Skeletal muscle tissue (tissue), 4 donors: ENCODE data around the gene IFNGR2. TPM values are rescaled to one million over a fixed set of nuclear protein-coding genes. Genes with fewer than 3 reads are reported as not detected.
A peak's percentile ranks its signal among the peaks of the same experiment; 100 is the strongest.
"Not testable (repeated sequence)": the region's sequence is repeated elsewhere in the genome, so short reads cannot be mapped to it uniquely, and the experiment has no call there.

Experiments
- H3K27ac ChIP-seq: one replicate; pipeline ENCODE4 v1.7.0; 2013; ENCODE audit warnings: mild to moderate bottlenecking, low read depth, low read length, inconsistent platforms
- H3K27me3 ChIP-seq, 3 donors: one replicate each; pipeline ENCODE4 v1.7.0; 2013; ENCODE audit warnings: low read length in 3 of 3; ENCODE audit not compliant: control insufficient read depth in 3 of 3, insufficient read depth in 3 of 3
- H3K36me3 ChIP-seq, 3 donors: one replicate each; pipeline ENCODE4 v1.7.0; 2013; ENCODE audit warnings: low read length in 3 of 3; ENCODE audit not compliant: control insufficient read depth in 3 of 3, insufficient read depth in 3 of 3
- H3K4me1 ChIP-seq, 3 donors: one replicate each; pipeline ENCODE4 v1.7.0; 2013; ENCODE audit warnings: low read length in 3 of 3, mild to moderate bottlenecking in 3 of 3; ENCODE audit not compliant: control insufficient read depth in 3 of 3, insufficient read depth in 3 of 3
- H3K4me3 ChIP-seq, 3 donors: one replicate each; pipeline ENCODE4 v1.7.0; 2013; ENCODE audit warnings: low read length in 3 of 3
- H3K9ac ChIP-seq, 3 donors: one replicate each; pipeline ENCODE4 v1.7.0; 2013; ENCODE audit warnings: low read length in 3 of 3, mild to moderate bottlenecking in 3 of 3, moderate library complexity in 2 of 3, low read depth in 1 of 3
- H3K9me3 ChIP-seq, 3 donors: one replicate each; pipeline ENCODE4 v1.7.0; 2013; ENCODE audit warnings: low read length in 3 of 3; ENCODE audit not compliant: control insufficient read depth in 3 of 3
- total RNA-seq: library from RNA; depleted of rRNA; stranded (reverse); fragments of >200 nt; gene quantifications from one replicate; pipeline ENCODE4 v1.2.3, GENCODE V29; 2014
- donor health status: Osteomylitis.

IFNGR2 gene
- total RNA-seq, 1 donor from 2014 or later = 43.8 TPM

GRCh38 chr21:33374450-33375096, 28.6 kb upstream of the IFNGR2 start:
- no peak overlapping the region for H3K9ac ChIP-seq
- H3K4me3 ChIP-seq = no peak overlapping the region
- no peaks in the 10 kb centered on the region for H3K27me3 ChIP-seq
- H3K36me3 ChIP-seq = no peaks in the 10 kb centered on the region
- peak overlapping the region; percentile 79 for H3K27ac ChIP-seq
- H3K4me1 ChIP-seq = peaks cover 7 to 12% (median 8%) of the 10 kb centered on the region in 3 donors
- peaks cover 0 to 3% (median 0%) of the 10 kb centered on the region in 3 donors for H3K9me3 ChIP-seq

GRCh38 chr21:33375101-33375644, 28.0 kb upstream of the IFNGR2 start:
- Histone ChIP-seq H3K27ac (peak overlapping the region; percentile 40), H3K9ac (no peak overlapping the region), H3K9me3 (no peaks in the 10 kb centered on the region), H3K27me3 (no peaks in the 10 kb centered on the region), H3K4me1 (peaks cover 12 to 18% (median 14%) of the 10 kb centered on the region in 3 donors), H3K4me3 (no peak overlapping the region), H3K36me3 (no peaks in the 10 kb centered on the region)

GRCh38 chr21:33377221-33377920, 25.8 kb upstream of the IFNGR2 start:
- Histone ChIP-seq H3K36me3 (no peaks in the 10 kb centered on the region), H3K4me1 (peaks cover 21 to 27% (median 22%) of the 10 kb centered on the region in 3 donors), H3K27me3 (no peaks in the 10 kb centered on the region), H3K4me3 (no peak overlapping the region), H3K9ac (no peak overlapping the region), H3K27ac (no peak overlapping the region), H3K9me3 (no peaks in the 10 kb centered on the region)

- Histone ChIP-seq H3K9ac (no peak overlapping the region), H3K4me1 (peaks cover 27 to 34% (median 28%) of the 10 kb centered on the region in 3 donors), H3K4me3 (no peak overlapping the region), H3K9me3 (no peaks in the 10 kb centered on the region), H3K27ac (no peak overlapping the region), H3K27me3 (no peaks in the 10 kb centered on the region), H3K36me3 (no peaks in the 10 kb centered on the region)
These were observed 25.1 kb upstream of the IFNGR2 start for GRCh38 chr21:33378081-33378480.

GRCh38 chr21:33379934-33380333, 23.3 kb upstream of the IFNGR2 start:
- not testable (repeated sequence) for H3K9me3 ChIP-seq, H3K27me3 ChIP-seq, H3K4me3 ChIP-seq, H3K36me3 ChIP-seq
- Histone ChIP-seq H3K4me1 (peaks cover 30 to 34% (median 33%) of the 10 kb centered on the region in 3 donors), H3K9ac (peak overlapping the region in 1 of 3 donors; percentile 63), H3K27ac (peak overlapping the region; percentile 69)

GRCh38 chr21:33380483-33380998, 22.7 kb upstream of the IFNGR2 start:
- Histone ChIP-seq H3K9me3 (no peaks in the 10 kb centered on the region), H3K27me3 (no peaks in the 10 kb centered on the region), H3K9ac (peak overlapping the region in 2 of 3 donors; percentile 47 to 63)

GRCh38 chr21:33381381-33381780, 21.8 kb upstream of the IFNGR2 start:
- H3K27me3 ChIP-seq, H3K9me3 ChIP-seq, H3K36me3 ChIP-seq, H3K27ac ChIP-seq, H3K9ac ChIP-seq, H3K4me3 ChIP-seq: not testable (repeated sequence)
- peaks cover 27 to 34% (median 33%) of the 10 kb centered on the region in 3 donors for H3K4me1 ChIP-seq

More at GRCh38 chr21:33380483-33380998, 22.7 kb upstream of the IFNGR2 start:
- Histone ChIP-seq H3K36me3 (no peaks in the 10 kb centered on the region), H3K4me3 (peak overlapping the region in 2 of 3 donors; percentile 8 to 29), H3K27ac (peak overlapping the region; percentile 69), H3K4me1 (peaks cover 27 to 34% (median 33%) of the 10 kb centered on the region in 3 donors)

- Histone ChIP-seq H3K4me3 (peak overlapping the region; percentile 49 to 64 (median 63)), H3K4me1 (peaks cover 25 to 34% (median 31%) of the 10 kb centered on the region in 3 donors), H3K36me3 (no peaks in the 10 kb centered on the region), H3K27ac (peak overlapping the region; percentile 69), H3K9ac (peak overlapping the region; percentile 29 to 64 (median 57)), H3K9me3 (no peaks in the 10 kb centered on the region), H3K27me3 (no peaks in the 10 kb centered on the region)
These were observed 19.9 kb upstream of the IFNGR2 start for GRCh38 chr21:33383056-33383888.

GRCh38 chr21:33384841-33385331, 18.3 kb upstream of the IFNGR2 start:
- Histone ChIP-seq H3K4me1 (peaks cover 19 to 25% (median 23%) of the 10 kb centered on the region in 3 donors), H3K36me3 (no peaks in the 10 kb centered on the region), H3K27ac (no peak overlapping the region), H3K9ac (no peak overlapping the region), H3K9me3 (no peaks in the 10 kb centered on the region), H3K27me3 (no peaks in the 10 kb centered on the region), H3K4me3 (no peak overlapping the region)
